Urothelium cell line (cell line): ENCODE results near the gene TNFSF10.

Experiments used
- DNase-seq: peaks from one replicate; pipeline ENCODE4 v3.0.0; 2011; ENCODE audit warnings: low spot score, mixed read lengths
- FAIRE-seq: peaks from 2 replicates; lab custom pipeline; 2011; peaks lifted over from hg19 to GRCh38; lab: Jason Lieb, UNC

Gene TNFSF10

DNA sequence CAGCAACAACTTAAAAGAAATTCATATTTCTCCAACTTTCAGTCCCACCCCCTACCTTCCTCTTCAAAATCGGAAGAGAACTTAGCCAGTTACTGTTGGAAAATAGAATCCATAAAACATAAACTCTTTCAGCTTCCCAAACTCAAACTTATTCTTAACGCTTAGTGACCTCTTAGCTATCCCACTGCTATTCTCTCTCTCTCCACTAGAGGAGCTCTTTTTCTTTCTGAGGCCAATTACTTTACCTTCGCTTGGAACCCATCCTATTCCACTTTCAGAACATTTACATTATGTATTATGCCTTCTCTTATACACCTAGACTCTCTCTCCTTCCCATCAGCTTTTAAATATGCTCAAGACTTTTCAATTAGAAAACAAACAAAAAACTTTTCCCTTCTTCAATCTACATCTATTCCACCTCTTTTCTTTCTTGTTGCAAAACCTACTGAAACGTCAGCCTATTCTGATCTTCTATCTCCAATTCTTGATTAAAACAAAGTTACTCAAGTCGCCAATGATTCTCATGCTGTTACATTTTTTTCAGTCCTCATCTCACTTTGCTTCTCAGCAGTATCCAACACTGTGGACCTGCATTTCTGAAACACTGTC lies 61.6 kb downstream of the TNFSF10 start:
- DNase-seq, result peak; percentile 17
- FAIRE-seq, result no peak

DNA sequence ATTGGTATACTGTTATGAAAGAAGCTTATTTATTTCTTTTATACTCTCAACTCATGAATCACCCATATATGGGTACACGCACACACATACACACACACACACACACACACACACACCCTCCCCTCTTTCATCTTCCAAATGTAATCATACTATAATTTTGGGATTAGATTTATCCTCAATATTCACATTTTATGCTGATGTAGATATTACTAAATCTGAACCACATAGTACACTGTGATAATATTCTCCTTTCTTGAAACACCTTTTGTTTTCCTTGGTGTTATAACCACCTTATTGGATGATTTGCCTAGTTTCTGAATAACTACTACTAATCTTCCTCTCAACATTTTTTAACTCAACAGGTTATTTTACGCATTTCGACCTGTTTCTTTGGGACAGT lies 66.8 kb downstream of the TNFSF10 start:
- no peak for FAIRE-seq

More for the DNA sequence above, 66.8 kb downstream of the TNFSF10 start:
- DNase-seq, result no peak
